GM19324 (cell line): Measurements from ENCODE around the gene EPS8L2.

ENCODE experiments used
- ATAC-seq: cut with Tn5 transposase; IDR thresholded peaks from one replicate; pipeline ENCODE4 v1.9.1; 2021; ENCODE audit warnings: mild to moderate bottlenecking, moderate library complexity; ENCODE audit not compliant: unreplicated experiment, low FRiP score

The EPS8L2 gene

GRCh38 chr11:705646-706438 is at the start of gene EPS8L2:
Gene EPS8L2, plus strand, starts transcription at chr11:706231. Its CDS starts 3,177 bp downstream, at chr11:709408.
- ATAC-seq: no peak

DNA sequence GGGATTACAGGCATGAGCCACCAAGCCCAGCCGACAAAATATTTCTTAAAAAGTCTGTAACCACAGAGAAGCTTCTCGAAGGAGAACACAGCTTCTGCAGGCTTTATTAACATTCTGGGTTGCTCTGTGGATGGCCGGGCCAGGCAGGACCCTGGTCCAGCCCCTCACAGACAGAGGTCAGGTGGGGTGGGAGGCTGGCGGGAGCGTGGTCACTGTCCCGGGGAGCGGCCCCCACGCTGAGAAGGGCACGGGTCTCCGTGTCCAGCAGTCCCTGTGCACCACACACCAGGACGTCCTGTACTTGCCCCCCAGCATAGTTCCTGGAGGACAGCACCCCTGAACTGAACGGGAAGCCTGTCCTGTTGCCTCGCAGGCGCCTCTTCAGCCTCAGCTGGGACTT is 49.6 kb upstream of the EPS8L2 start:
- ATAC-seq: no peak

DNA sequence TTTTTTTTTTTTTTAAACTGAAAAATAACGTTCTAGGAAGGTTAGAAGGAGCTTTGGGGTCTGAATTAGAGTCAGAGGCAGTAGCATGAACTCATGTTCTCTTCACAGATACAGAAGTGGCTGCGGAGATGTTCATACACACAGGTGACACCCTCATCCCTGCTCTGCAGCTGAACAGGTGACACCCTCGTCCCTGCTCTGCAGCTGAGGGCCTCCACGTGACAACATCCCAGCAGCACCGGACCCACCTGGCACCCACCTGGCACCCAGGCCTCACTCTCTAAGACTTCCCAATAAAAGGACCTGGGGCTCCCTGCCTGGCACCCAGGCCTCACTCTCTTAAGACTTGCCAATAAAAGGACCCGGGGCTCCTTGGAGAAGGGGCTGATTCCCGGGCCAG is 49.2 kb upstream of the EPS8L2 start:
- ATAC-seq: no peak

- no peak for ATAC-seq
Measured at GRCh38 chr11:657691-658126, 48.3 kb upstream of the EPS8L2 start.

DNA sequence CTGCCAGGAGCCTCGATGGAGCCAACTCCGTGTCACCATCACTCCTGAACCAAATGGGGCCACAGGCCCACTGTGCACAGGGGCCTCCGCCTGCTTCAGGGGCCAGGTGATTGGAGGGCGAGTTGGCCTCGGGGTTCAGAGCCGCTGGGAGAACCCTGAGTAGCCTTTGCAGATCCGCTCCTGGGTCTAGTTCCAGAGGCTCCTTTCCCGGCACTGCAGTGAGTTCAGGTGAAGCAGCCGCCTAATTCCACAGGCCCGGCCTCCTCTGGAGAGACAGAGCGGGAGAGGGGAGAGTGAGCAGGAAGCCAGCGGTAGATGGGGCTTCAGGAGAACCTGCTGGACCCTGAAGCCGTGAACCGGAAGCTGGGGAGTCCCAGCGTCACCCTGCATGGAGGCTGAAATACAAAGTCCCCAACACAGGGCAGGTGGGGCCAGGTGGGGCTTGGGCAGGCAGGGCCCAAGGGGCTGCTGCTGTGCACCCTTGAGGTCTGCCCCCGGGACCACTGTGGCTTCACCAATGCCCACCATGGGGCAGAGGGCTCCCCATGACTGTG is 46.4 kb upstream of the EPS8L2 start:
- no peak for ATAC-seq

DNA sequence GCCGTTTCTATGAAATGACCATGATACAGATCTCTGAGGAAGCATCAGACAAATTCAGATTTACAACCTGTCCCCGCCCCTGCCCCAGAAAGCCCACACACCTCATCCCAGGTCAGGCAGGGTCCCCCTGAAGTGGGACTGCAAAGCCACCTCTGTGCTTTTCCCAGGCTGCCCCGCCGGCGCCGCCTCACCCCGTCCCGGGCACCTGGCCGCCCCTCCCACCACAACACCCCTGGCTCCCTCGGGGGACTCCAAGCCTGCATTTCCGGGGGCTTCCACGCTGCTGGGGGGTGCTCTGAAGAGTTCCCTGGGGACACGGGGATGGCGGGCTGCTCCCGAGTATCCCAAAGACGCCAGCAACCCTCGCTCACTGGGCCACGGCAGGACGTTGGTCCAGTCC is 45.8 kb upstream of the EPS8L2 start:
- no peak for ATAC-seq

DNA sequence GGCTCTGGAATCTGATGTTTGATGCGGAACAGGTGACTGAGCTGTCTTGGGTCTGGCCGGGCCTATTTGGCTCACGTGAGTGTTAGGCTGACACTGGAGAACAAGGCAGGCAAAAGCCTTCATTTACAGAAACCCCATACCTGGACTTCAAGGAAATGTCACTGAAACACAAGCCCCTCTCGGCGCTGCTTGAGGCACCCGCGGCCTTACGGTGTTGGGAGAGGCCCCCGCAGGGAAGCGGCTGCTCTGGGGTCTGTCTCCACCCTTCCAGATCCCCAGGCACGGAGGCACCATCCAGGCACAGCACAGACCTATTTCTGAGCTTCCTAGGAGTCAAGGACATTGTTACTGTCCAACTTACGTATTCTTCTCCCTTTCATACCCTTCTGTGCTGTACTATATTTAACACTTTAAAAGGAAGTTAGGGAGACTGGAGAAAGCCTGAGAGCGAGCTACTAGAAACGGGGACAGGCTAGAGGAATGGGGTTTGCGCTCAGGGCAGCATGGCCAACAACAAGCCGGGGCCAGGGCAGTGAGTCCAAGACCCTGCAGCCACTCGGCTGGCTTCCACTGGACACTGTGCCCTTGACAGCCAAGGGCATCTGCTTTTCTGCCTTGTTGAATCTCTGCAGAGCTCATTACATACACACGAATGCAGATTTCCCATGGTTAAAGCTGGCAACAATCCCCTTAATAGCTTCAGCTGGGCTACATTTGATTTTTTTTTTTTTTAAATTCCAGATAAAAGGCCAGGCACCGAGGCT is 45.2 kb upstream of the EPS8L2 start:
- no peak for ATAC-seq

- ATAC-seq: no peak
Measured at GRCh38 chr11:662689-663274, 43.2 kb upstream of the EPS8L2 start.

- ATAC-seq: no peak
Measured at GRCh38 chr11:665062-665703, 40.8 kb upstream of the EPS8L2 start.

DNA sequence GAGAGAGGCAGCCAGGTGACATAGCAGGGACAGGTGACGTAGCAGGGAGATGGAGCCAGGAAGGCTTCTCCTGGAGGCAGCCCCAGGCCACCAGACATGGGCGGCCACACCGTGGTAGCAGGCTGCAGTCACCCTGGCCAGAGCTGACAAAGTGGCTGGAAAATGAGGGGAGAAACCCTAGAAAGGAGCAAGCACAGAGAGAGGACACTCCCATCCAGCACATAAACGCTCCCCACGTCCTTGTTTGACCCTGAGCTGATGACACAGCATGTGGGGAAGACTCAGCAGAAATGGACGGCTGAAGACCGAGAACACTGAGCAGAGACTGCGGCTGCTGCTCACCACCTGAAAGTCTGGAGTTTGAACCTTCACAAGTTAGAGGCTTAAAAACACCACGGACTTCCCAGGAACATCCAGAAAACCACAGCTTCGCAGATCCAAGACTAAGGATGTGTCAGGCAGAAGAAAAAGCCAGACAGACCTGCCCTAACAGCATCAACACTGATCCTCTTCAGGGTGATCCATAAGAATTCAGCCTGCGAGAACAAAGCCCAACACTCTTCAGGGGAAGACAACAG is 40.2 kb upstream of the EPS8L2 start:
- ATAC-seq: no peak

DNA sequence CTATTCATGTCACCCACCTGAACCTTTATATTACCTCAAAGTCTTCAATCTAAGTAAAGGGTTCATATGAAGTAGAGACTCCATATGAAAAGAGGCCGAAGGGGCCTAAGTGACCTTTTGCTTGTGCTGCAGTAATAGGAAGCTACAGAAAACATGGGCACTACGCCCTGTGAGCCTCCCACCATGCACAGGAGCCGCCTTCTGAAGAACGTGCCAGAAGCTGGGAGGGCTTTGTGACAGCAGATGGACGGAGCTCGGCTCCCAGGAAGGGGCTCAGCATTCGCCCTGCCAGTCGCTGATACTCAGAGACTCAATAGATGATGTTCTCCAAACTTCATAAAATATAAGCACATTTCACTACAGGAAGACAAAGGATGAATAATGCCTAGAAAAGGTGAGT is 32.2 kb upstream of the EPS8L2 start:
- no peak for ATAC-seq

GRCh38 chr11:674406-674805 is 31.6 kb upstream of the EPS8L2 start:
- no peak for ATAC-seq

DNA sequence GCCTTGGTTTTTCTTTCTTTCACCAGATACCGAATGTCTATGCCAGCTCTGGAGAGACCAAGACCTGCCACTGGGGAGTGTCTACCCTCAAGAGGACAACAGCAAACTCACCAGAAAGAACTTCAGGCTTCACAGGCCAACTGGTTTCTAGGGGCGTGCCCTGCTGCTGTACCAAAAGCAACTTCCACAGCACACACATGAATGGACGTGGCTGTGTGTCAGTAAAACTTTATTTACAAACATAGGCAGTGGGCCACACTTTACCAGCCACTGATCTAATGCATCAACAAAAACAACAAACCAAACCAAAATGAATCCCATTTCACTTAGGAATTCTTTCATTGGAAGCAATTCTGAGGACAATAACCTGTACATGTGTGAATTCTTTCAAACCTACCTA is 27.7 kb upstream of the EPS8L2 start:
- no peak for ATAC-seq

GRCh38 chr11:679271-680207 is 26.5 kb upstream of the EPS8L2 start:
- ATAC-seq: no peak

DNA sequence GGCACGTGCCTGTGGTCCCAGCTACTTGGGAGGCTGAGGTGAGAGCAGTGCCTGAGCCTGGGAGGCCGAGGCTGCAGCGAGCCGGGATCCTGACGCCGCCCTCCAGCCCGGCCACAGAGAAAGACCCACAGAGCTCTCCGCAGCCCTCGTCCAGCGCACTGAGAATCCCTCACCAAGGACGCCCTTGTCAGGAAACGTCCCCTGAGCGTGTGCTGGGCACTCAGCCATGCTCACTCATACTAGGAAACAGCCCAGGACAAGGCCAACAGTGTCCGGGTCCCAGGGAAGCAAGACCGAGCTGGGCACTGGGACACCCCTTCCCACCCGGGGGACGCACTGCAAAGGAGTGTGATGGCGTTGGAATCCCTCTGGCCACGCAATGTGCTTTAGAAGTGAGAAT is 25.6 kb upstream of the EPS8L2 start:
- no peak for ATAC-seq

DNA sequence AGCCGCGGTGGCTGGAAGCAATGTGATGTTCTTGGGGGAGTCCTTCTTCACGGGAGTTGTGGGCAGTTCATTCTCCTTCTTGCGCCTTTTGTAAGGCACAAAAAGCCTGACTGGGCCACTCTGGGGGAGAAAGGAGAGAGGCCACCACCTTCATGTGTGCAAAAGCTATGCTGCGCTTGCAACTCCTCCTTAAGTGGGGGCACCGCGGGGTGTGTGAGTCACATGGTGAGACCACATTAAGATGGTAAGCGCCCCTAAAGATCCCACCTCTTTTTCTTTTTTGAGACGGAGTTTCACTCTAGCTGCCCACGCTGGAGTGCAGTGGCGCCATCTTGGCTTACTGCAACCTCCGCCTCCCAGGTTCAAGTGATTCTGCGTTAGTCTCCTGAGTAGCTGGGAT is 25.1 kb upstream of the EPS8L2 start:
- ATAC-seq: no peak

DNA sequence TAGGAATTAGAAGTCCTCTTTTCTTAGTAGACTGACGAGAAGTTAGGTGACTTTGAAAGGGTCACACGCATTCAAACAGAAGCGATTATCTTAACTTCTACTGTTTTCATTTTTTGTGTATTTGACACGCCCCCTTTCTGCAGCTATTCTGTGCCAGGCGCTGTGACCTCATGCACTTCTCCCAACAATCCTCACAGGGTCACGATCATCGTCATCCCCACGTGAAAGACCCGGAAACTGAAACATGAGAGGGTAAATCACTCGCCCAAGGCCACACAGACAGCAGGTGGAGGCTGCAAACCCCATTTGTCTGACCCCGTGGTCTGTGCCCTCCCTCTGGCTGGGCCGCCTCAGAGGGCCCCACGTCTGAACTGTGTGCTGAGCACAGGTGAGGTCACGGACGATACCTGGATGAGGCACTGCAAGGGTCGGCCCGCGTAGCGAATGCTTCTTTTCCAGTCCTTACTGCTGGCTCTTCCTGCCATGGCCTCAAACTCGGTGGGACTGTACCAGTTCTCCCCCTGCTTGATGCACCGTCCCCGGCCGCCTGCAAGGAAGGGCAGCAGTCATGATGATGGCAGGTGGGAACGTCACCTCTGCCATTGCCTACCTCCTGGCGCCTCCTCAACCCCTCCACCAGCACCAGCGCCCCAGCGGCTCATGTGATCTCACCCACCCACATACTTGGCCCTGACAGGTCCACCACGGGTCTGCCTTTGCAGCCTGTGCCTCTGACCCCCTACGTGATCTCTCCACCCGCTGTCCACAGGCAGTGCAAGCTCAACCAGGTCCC is 19.4 kb upstream of the EPS8L2 start:
- ATAC-seq: no peak

DNA sequence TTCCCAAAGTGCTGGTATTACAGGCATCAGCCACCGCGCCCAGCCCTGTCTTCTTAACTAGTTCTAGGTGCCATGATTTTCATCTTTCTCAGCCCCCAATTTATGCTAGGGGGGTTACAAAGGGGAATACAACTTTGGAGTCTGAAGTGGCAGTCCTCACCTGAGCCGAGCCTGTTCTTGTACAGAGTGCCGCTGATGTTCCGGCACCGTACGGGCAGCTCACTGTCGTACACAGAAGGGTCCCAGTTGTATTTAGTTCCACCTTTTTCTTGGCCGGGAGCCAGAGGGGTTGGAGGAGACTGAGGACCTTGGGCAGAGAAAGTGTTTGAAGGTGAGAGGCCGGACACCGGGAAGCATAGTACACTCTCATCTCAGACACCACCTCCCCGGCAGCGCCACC is 18.3 kb upstream of the EPS8L2 start:
- no peak for ATAC-seq

DNA sequence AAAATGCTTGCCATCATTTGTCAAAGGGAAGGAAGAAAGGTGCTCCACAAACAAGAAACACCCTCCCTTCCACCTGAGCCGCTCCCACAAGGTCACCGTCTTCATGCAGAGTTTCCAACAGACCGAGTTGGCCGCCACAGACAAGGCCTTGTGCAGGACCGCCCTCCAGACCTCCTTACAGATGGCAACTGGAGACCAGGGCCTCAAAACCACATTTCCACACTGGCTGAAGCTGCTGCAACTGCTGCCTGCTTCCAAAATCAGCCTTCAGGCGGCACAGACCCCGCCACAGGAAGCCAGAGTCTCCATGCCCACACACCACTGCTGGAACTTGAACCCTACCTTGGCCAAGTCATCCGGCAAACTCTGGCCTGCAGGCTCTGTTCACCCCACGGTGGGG is 17.4 kb upstream of the EPS8L2 start:
- no peak for ATAC-seq
